HG03139 (cell line): ENCODE measurements around the gene METTL8.

Experiments
- ATAC-seq: cut with Tn5 transposase; IDR thresholded peaks from one replicate; pipeline ENCODE4 v1.9.1; 2021; ENCODE audit not compliant: unreplicated experiment

The METTL8 gene

DNA sequence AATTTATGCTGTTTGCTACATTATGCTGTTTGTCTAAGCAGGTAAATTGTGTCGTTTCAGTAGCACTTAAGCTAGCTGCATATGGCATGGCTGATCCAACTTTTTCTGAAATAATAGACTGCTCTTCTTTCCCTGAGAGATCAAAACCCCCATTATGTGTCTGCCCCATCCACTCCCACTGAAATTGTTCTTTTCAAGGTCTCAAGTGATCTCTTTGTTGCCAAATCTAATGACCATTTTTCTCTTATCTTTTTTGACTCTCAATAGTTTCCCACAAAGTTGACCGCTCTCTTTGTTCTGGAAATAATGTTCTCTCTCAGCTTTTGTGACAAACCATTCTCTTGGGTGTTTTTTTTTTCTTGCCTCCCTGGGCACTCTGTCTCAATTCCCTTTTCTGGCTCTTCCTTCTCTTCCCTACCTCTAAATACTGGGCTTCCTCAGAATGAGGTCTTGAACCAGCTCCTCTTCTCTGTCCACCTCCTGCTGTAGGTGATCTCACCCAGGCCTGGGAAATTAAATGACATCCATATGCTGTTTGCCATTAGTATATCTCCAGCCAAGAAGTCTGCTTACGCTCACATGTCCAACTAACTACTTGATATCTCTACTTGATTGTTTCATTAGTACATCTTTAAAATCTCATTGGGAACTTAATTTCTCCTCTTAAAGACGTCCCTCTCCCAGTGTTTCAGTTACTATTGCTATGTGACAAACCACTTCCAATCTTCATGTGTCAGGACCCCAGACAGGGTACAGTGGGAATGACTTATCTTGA, 165.7 kb downstream of the METTL8 start:
- no peak for ATAC-seq
